Measurements from ENCODE around the gene NONO. TPM values are rescaled to one million over a fixed set of nuclear protein-coding genes. Genes with fewer than 3 reads are reported as not detected.
"Not testable (repeated sequence)": the region's sequence is repeated elsewhere in the genome, so short reads cannot be mapped to it uniquely, and the experiment has no call there.

Gene NONO
- total and polyA plus RNA-seq, 4 donors = 66.1 to 140 (median 107) TPM

GRCh38 chrX:71349867-71350266 lies 66.4 kb downstream of the NONO start:
- not testable (repeated sequence) for H3K4me3 ChIP-seq (ENCODE audit: low read depth in 1 of 3, low read length in 3 of 3); H3K27ac ChIP-seq (ENCODE audit: low read depth in 1 of 2, low read length in 2 of 2); H3K36me3 ChIP-seq (ENCODE audit: control insufficient read depth in 4 of 4, insufficient read depth in 3 of 4, low read depth in 1 of 4, low read length in 3 of 4); H3K4me1 ChIP-seq (ENCODE audit: control insufficient read depth in 4 of 4, insufficient read depth in 4 of 4, low read length in 3 of 4); H3K9ac ChIP-seq (ENCODE audit: low read depth in 1 of 2, low read length in 2 of 2); DNase-seq (ENCODE audit: low spot score); H3K9me3 ChIP-seq (ENCODE audit: control insufficient read depth in 4 of 4, low read length in 3 of 4); H3K27me3 ChIP-seq (ENCODE audit: control insufficient read depth in 4 of 4, insufficient read depth in 4 of 4, low read length in 3 of 4)
- TF ChIP-seq RAD21 (IDR thresholded peaks at IDR 0.05) = peak; percentile 6 to 31
- WGBS = 39% methylated on average over 2 of the region's 6 CpGs

Other genes starting within 250 kb of the NONO start
- gene SNX12, start 215.3 kb upstream of the NONO start, total RNA-seq = 10 to 100 TPM; 13.1 to 21.7 TPM
- gene SNX12, start 215.3 kb upstream of the NONO start, polyA plus RNA-seq = 10 to 100 TPM in 1 of 2 donors, 1 to 10 TPM in 1; 4.5 to 18.6 TPM
- 10 to 100 TPM in 1 of 2 donors, 1 to 10 TPM in 1; 3.7 to 38.2 TPM for gene FOXO4, start 187.8 kb upstream of the NONO start, total RNA-seq
- 1 to 10 TPM in 1 of 2 donors, under 1 TPM in 1; 0.50 to 4.2 TPM for gene FOXO4, start 187.8 kb upstream of the NONO start, polyA plus RNA-seq
- not detected for gene CXorf65, start 176.9 kb upstream of the NONO start, total RNA-seq
- gene CXorf65, start 176.9 kb upstream of the NONO start, polyA plus RNA-seq = not detected
- 1 to 10 TPM; 2.2 to 3.0 TPM for gene IL2RG, start 172.1 kb upstream of the NONO start, total RNA-seq
- gene IL2RG, start 172.1 kb upstream of the NONO start, polyA plus RNA-seq = 1 to 10 TPM; 3.6 to 4.0 TPM
- 10 to 100 TPM; 13.1 to 25.6 TPM for gene MED12, start 165.0 kb upstream of the NONO start, total RNA-seq
- gene MED12, start 165.0 kb upstream of the NONO start, polyA plus RNA-seq = 1 to 10 TPM; 3.2 to 5.4 TPM
- gene NLGN3, start 138.8 kb upstream of the NONO start, total RNA-seq = under 1 TPM; 0.17 to 0.23 TPM
- under 1 TPM; 0.11 to 0.13 TPM for gene NLGN3, start 138.8 kb upstream of the NONO start, polyA plus RNA-seq
- gene GJB1, start 60.4 kb upstream of the NONO start, total RNA-seq = 100 to 1,000 TPM in 1 of 2 donors, 10 to 100 TPM in 1; 77.1 to 167 TPM
- 100 to 1,000 TPM; 232 to 251 TPM for gene GJB1, start 60.4 kb upstream of the NONO start, polyA plus RNA-seq
- gene ZMYM3, start 29.5 kb upstream of the NONO start, total RNA-seq = 10 to 100 TPM in 1 of 2 donors, 1 to 10 TPM in 1; 6.9 to 13.3 TPM
- gene ZMYM3, start 29.5 kb upstream of the NONO start, polyA plus RNA-seq = 1 to 10 TPM; 4.5 to 5.5 TPM
- 1 to 10 TPM; 1.1 to 3.3 TPM for gene ITGB1BP2, start 18.1 kb downstream of the NONO start, total RNA-seq
- under 1 TPM; 0.23 to 0.51 TPM for gene ITGB1BP2, start 18.1 kb downstream of the NONO start, polyA plus RNA-seq
- gene TAF1, start 82.7 kb downstream of the NONO start, total RNA-seq = 10 to 100 TPM; 25.3 to 37.7 TPM
- gene TAF1, start 82.7 kb downstream of the NONO start, polyA plus RNA-seq = 1 to 10 TPM; 2.8 to 4.0 TPM
- gene OGT, start 249.5 kb downstream of the NONO start, total RNA-seq = 10 to 100 TPM; 68.8 to 72.7 TPM
- 10 to 100 TPM; 10.8 to 25.9 TPM for gene OGT, start 249.5 kb downstream of the NONO start, polyA plus RNA-seq